Thyroid gland (tissue), 4 donors: ENCODE results near the gene CCDC38. TPM values are rescaled to one million over a fixed set of nuclear protein-coding genes. Genes with fewer than 3 reads are reported as not detected.

ENCODE experiments used
- DNase-seq, 2 donors: peaks; one replicate each; pipeline ENCODE4 v3.0.0-alpha.2; 2019
- H3K27ac ChIP-seq, 3 donors: fragments of 200-600 bp; sonication (generic); 1 replicate in 2 of 3; 2 replicates in 1 of 3; pipeline ENCODE4 v1.5.1; 2016 to 2019; ENCODE audit warnings: mild to moderate bottlenecking in 1 of 3, moderate library complexity in 1 of 3
- H3K27me3 ChIP-seq: fragments of 200-600 bp; sonication (generic); one replicate; pipeline ENCODE4 v1.5.1; 2019
- H3K36me3 ChIP-seq, 2 donors: fragments of 200-600 bp; sonication (generic); one replicate each; pipeline ENCODE4 v1.5.1; 2016 to 2019
- H3K4me1 ChIP-seq, 2 donors: fragments of 200-600 bp; sonication (generic); one replicate each; pipeline ENCODE4 v1.5.1; 2017 to 2019
- H3K4me3 ChIP-seq, 3 donors: fragments of 200-600 bp; sonication (generic); replicated peaks in 1 of 3; 1 replicate in 2 of 3; 2 replicates in 1 of 3; pipeline ENCODE4 v1.5.1; 2016; ENCODE audit warnings: mild to moderate bottlenecking in 1 of 3
- H3K9me3 ChIP-seq: fragments of 200-600 bp; sonication (generic); one replicate; pipeline ENCODE4 v1.5.1; 2017
- POLR2A ChIP-seq, 2 donors: fragments of 450-650 bp; IDR thresholded peaks; one replicate each; pipeline ENCODE4 v1.6.1; 2017; ENCODE audit warnings: antibody characterized with exemption in 2 of 2, mild to moderate bottlenecking in 2 of 2, moderate library complexity in 1 of 2
- WGBS, 2 donors: methylation state at CpG; one replicate each; pipeline ENCODE4 v1.1.5; 2017; 5-methylcytosine and 5-hydroxymethylcytosine counted together
- intact Hi-C: fragments of 100-400 bp; cut with DNase I; formaldehyde crosslinking; loops from one replicate; pipeline ENCODE4 v1.15.1; 2023
- total RNA-seq, 4 donors: library from RNA; depleted of rRNA; stranded (reverse); fragments of >200 nt; gene quantifications; one replicate each; pipeline ENCODE4 v1.2.3, GENCODE V29; 2016
- TF ChIP-seq, protein P1 (sequence below), 6 experiments: fragments of 200-600 bp in 3 of 6; fragments of 450-650 bp in 3 of 6; sonication (generic) in 3 of 6; IDR thresholded peaks; one replicate each; pipeline ENCODE4 v1.5.1; 2016 to 2019; ENCODE audit warnings: antibody characterized with exemption in 6 of 6, mild to moderate bottlenecking in 2 of 6, inconsistent platforms in 1 of 6, moderate library complexity in 1 of 6

Gene CCDC38
- total RNA-seq, 4 donors from 2014 or later: 0.67 TPM; not detected in 3

DNA sequence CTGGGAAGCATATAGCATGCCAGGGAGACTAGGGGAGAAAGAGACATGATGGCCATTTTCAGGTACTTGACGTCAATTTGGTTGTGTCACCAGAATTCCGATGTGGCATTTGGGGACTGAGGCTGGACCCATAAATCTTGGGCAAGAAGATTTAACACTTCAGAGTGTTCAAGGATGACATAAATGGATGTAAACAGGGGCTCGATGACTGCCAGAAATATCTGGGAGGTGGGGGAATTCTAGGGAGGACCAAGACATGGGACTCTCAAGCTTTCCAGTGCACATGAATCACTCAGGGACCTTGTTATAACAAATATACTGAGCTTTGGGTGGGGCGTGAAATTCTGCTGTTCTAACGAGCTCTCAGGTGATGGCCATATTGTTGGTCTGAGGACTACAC lies 35.9 kb upstream of the CCDC38 start:
- Histone ChIP-seq H3K4me3 (no peak overlapping the region), H3K4me1 (no peaks in the 10 kb centered on the region), H3K27ac (no peak overlapping the region), H3K9me3 (no peaks in the 10 kb centered on the region), H3K27me3 (no peaks in the 10 kb centered on the region), H3K36me3 (no peaks in the 10 kb centered on the region)
- TF ChIP-seq POLR2A (IDR thresholded peaks at IDR 0.05): no peak
- intact Hi-C loops: no loop called here
- no peak for DNase-seq
- 88 to 93% methylated on average over 5 of the region's 5 CpGs for WGBS, 2 donors

DNA sequence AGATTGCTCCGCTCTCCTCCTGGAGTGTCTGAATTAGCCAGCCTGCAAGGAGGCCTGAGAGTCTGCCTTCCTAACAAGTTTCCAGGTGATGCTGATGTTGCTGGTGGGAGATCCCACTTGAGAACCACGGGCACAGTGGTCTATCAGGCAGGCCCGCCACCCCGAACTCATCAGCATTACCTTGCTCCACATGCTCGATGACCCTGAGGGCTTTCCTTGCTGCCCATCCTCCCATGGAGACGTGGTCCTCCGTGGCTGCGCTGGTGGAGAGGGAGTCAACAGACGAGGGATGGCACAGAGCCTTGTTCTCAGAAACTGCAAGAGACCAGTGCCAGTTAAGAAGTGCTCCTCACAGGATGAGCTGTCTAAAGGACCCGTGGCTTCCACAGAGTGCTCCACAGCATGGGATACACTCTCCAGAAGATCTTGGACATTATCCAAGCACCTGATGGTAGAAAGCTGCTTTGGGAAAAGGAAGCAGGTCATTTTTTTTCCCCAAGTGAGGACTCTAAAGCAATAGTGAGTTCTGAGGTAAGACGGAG lies 35.4 kb upstream of the CCDC38 start:
- Histone ChIP-seq H3K36me3 (no peaks in the 10 kb centered on the region), H3K27ac (no peak overlapping the region), H3K27me3 (no peaks in the 10 kb centered on the region), H3K4me1 (no peaks in the 10 kb centered on the region), H3K9me3 (no peaks in the 10 kb centered on the region), H3K4me3 (no peak overlapping the region)
- no peak for DNase-seq
- intact Hi-C loops: no loop called here
- WGBS, 2 donors: 74 to 85% methylated on average over 10 to 11 of the region's 11 CpGs
- TF ChIP-seq, protein P1, sequence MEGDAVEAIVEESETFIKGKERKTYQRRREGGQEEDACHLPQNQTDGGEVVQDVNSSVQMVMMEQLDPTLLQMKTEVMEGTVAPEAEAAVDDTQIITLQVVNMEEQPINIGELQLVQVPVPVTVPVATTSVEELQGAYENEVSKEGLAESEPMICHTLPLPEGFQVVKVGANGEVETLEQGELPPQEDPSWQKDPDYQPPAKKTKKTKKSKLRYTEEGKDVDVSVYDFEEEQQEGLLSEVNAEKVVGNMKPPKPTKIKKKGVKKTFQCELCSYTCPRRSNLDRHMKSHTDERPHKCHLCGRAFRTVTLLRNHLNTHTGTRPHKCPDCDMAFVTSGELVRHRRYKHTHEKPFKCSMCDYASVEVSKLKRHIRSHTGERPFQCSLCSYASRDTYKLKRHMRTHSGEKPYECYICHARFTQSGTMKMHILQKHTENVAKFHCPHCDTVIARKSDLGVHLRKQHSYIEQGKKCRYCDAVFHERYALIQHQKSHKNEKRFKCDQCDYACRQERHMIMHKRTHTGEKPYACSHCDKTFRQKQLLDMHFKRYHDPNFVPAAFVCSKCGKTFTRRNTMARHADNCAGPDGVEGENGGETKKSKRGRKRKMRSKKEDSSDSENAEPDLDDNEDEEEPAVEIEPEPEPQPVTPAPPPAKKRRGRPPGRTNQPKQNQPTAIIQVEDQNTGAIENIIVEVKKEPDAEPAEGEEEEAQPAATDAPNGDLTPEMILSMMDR (IDR thresholded peaks at IDR 0.05): no peak
- TF ChIP-seq POLR2A (IDR thresholded peaks at IDR 0.05): no peak

DNA sequence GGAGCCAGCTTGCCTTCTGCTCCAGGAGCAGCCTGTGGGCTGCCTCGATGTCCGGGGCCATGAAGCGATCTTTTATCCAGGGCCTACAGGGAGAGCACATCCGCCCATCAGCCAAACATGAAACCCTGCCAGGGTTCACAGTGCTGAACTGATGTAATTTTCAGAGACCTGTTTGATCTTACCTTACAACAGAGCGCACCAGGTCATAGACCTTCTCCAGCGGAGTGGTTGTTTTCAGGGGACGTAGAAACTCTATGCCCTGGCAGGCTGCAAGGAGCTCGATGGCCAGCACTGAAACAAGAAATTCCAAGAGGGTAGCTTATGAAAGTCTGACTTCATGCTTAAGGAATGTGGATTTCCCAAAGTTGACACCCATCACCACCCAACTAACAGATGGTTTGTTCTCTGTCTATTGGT lies 34.0 kb upstream of the CCDC38 start:
- Histone ChIP-seq H3K9me3 (no peaks in the 10 kb centered on the region), H3K36me3 (no peaks in the 10 kb centered on the region), H3K27ac (no peak overlapping the region), H3K4me3 (no peak overlapping the region), H3K4me1 (no peaks in the 10 kb centered on the region), H3K27me3 (no peaks in the 10 kb centered on the region)
- intact Hi-C loops: no loop called here
- TF ChIP-seq, protein P1 (IDR thresholded peaks at IDR 0.05): no peak
- TF ChIP-seq POLR2A (IDR thresholded peaks at IDR 0.05): no peak
- 90 to 93% methylated on average over 8 of the region's 8 CpGs for WGBS, 2 donors
- no peak for DNase-seq

DNA sequence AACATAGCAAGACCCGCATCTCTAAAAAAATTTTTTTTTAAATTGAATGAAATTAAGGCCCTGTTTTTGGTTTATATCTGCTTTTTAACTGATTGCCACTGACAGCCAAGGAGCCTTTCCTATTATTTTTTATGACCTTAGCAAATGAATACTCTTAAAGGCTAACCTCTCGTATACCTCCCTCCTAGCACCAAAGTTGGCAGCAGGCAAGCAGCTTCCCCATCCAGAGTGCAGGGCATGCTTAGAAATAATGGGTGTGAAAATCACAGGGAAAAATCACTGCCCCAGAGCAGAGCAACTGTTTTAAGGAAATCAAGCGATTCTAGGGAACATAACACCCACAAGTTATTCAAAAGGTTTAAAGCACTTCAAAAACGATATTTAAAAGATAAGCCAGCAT lies 33.1 kb upstream of the CCDC38 start:
- 94 to 95% methylated on average over 4 of the region's 4 CpGs for WGBS, 2 donors
- TF ChIP-seq POLR2A (IDR thresholded peaks at IDR 0.05): no peak
- TF ChIP-seq, protein P1 (IDR thresholded peaks at IDR 0.05): no peak
- Histone ChIP-seq H3K27ac (no peak overlapping the region), H3K9me3 (no peaks in the 10 kb centered on the region), H3K36me3 (no peaks in the 10 kb centered on the region), H3K27me3 (no peaks in the 10 kb centered on the region), H3K4me1 (no peaks in the 10 kb centered on the region), H3K4me3 (no peak overlapping the region)
- DNase-seq: no peak
- intact Hi-C loops: no loop called here

GRCh38 chr12:95974358-95974757 lies 31.9 kb upstream of the CCDC38 start:
- Histone ChIP-seq H3K36me3 (no peaks in the 10 kb centered on the region), H3K27me3 (no peaks in the 10 kb centered on the region), H3K27ac (no peak overlapping the region), H3K9me3 (no peaks in the 10 kb centered on the region), H3K4me1 (no peaks in the 10 kb centered on the region), H3K4me3 (no peak overlapping the region)
- no peak for DNase-seq
- intact Hi-C loops: no loop called here
- TF ChIP-seq, protein P1 (IDR thresholded peaks at IDR 0.05): no peak
- TF ChIP-seq POLR2A (IDR thresholded peaks at IDR 0.05): no peak
- 76 to 84% methylated on average over 2 of the region's 2 CpGs for WGBS, 2 donors
